HEK293 (cell line): ENCODE results near the gene KCNK7.
A peak's percentile ranks its signal among the peaks of the same experiment; 100 is the strongest.

Experiments used
- ELK4 ChIP-seq: IDR thresholded peaks from 2 replicates; pipeline ENCODE4 v1.6.1; 2011; ENCODE audit warnings: mild to moderate bottlenecking, low read depth, low read length, borderline replicate concordance
- FEZF1 ChIP-seq: fragments of 450-650 bp; formaldehyde crosslinking; IDR thresholded peaks from 2 replicates; pipeline ENCODE4 v1.5.1; 2016; ENCODE audit warnings: missing biosample characterization, missing genetic modification characterization
- GFI1B ChIP-seq: fragments of 450-650 bp; formaldehyde crosslinking; IDR thresholded peaks from 2 replicates; pipeline ENCODE4 v1.5.1; 2016; ENCODE audit warnings: missing biosample characterization, missing genetic modification characterization
- GLIS2 ChIP-seq: fragments of 450-650 bp; formaldehyde crosslinking; IDR thresholded peaks from 2 replicates; pipeline ENCODE4 v1.5.1; 2016; ENCODE audit warnings: missing biosample characterization, missing genetic modification characterization
- HOXA7 ChIP-seq: sonication (generic); formaldehyde crosslinking; IDR thresholded peaks from 2 replicates; pipeline ENCODE4 v1.8.1; 2022; ENCODE audit warnings: missing genetic modification reagents, borderline replicate concordance
- HOXC10 ChIP-seq: sonication (generic); formaldehyde crosslinking; IDR thresholded peaks from 2 replicates; pipeline ENCODE4 v1.8.1; 2023; ENCODE audit warnings: mild to moderate bottlenecking, missing genetic modification reagents
- KLF1 ChIP-seq: fragments of 450-650 bp; formaldehyde crosslinking; IDR thresholded peaks from 2 replicates; pipeline ENCODE4 v1.5.1; 2016; ENCODE audit warnings: missing biosample characterization, missing genetic modification characterization
- KLF16 ChIP-seq: fragments of 450-650 bp; formaldehyde crosslinking; IDR thresholded peaks from 2 replicates; pipeline ENCODE4 v1.5.1; 2017; ENCODE audit warnings: missing biosample characterization, missing genetic modification characterization
- MZF1 ChIP-seq: fragments of 450-650 bp; formaldehyde crosslinking; IDR thresholded peaks from 2 replicates; pipeline ENCODE4 v1.5.1; 2017; ENCODE audit warnings: missing biosample characterization, missing genetic modification characterization, borderline replicate concordance
- SP2 ChIP-seq: fragments of 450-650 bp; formaldehyde crosslinking; IDR thresholded peaks from 2 replicates; pipeline ENCODE4 v1.5.1; 2016; ENCODE audit warnings: missing biosample characterization, missing genetic modification characterization
- TRIM28 ChIP-seq: IDR thresholded peaks from 2 replicates; pipeline ENCODE4 v1.6.1; 2011; ENCODE audit warnings: low read length, control low read depth, borderline replicate concordance
- WT1 ChIP-seq: fragments of 450-650 bp; formaldehyde crosslinking; IDR thresholded peaks from 2 replicates; pipeline ENCODE4 v1.5.1; 2016; ENCODE audit warnings: missing biosample characterization, missing genetic modification characterization
- YY2 ChIP-seq: fragments of 450-650 bp; formaldehyde crosslinking; IDR thresholded peaks from 2 replicates; pipeline ENCODE4 v1.5.1; 2016; ENCODE audit warnings: missing biosample characterization, missing genetic modification characterization
- ZBTB17 ChIP-seq: fragments of 450-650 bp; formaldehyde crosslinking; IDR thresholded peaks from 2 replicates; pipeline ENCODE4 v1.5.1; 2016; ENCODE audit warnings: missing biosample characterization, missing genetic modification characterization
- ZBTB21 ChIP-seq: fragments of 450-650 bp; formaldehyde crosslinking; IDR thresholded peaks from 2 replicates; pipeline ENCODE4 v1.5.1; 2017; ENCODE audit warnings: missing biosample characterization, missing genetic modification characterization
- ZFHX2 ChIP-seq: fragments of 450-650 bp; formaldehyde crosslinking; conservative IDR thresholded peaks from 2 replicates; pipeline ENCODE4 v1.5.1; 2016; ENCODE audit warnings: missing biosample characterization, missing genetic modification characterization
- ZFP3 ChIP-seq: fragments of 450-650 bp; formaldehyde crosslinking; IDR thresholded peaks from 2 replicates; pipeline ENCODE4 v1.5.1; 2016; ENCODE audit warnings: low read depth, missing biosample characterization, missing genetic modification characterization
- ZFP37 ChIP-seq: fragments of 450-650 bp; formaldehyde crosslinking; IDR thresholded peaks from 2 replicates; pipeline ENCODE4 v1.5.1; 2016; ENCODE audit warnings: missing biosample characterization, missing genetic modification characterization
- ZFP41 ChIP-seq: fragments of 450-650 bp; formaldehyde crosslinking; IDR thresholded peaks from 2 replicates; pipeline ENCODE4 v1.5.1; 2016; ENCODE audit warnings: missing biosample characterization, missing genetic modification characterization, borderline replicate concordance
- ZIC2 ChIP-seq: fragments of 450-650 bp; formaldehyde crosslinking; IDR thresholded peaks from 2 replicates; pipeline ENCODE4 v1.5.1; 2016; ENCODE audit warnings: missing biosample characterization, missing genetic modification characterization
- ZNF114 ChIP-seq: fragments of 450-650 bp; formaldehyde crosslinking; IDR thresholded peaks from 2 replicates; pipeline ENCODE4 v1.5.0; 2017; ENCODE audit warnings: missing biosample characterization, missing genetic modification characterization
- ZNF169 ChIP-seq: fragments of 450-650 bp; formaldehyde crosslinking; IDR thresholded peaks from 2 replicates; pipeline ENCODE4 v1.5.1; 2016; ENCODE audit warnings: missing biosample characterization, missing genetic modification characterization
- ZNF175 ChIP-seq: fragments of 450-650 bp; formaldehyde crosslinking; IDR thresholded peaks from 2 replicates; pipeline ENCODE4 v1.5.1; 2016; ENCODE audit warnings: missing biosample characterization, missing genetic modification characterization
- ZNF184 ChIP-seq: fragments of 450-650 bp; IDR thresholded peaks from 2 replicates; pipeline ENCODE4 v1.5.1; 2018; ENCODE audit warnings: missing biosample characterization, mild to moderate bottlenecking, missing genetic modification characterization
- ZNF202 ChIP-seq: fragments of 450-650 bp; formaldehyde crosslinking; IDR thresholded peaks from 2 replicates; pipeline ENCODE4 v1.5.1; 2016; ENCODE audit warnings: missing biosample characterization, missing genetic modification characterization, borderline replicate concordance
- ZNF311 ChIP-seq: fragments of 450-650 bp; formaldehyde crosslinking; IDR thresholded peaks from 2 replicates; pipeline ENCODE4 v1.5.1; 2017; ENCODE audit warnings: missing biosample characterization, missing genetic modification characterization, borderline replicate concordance
- ZNF335 ChIP-seq: fragments of 450-650 bp; formaldehyde crosslinking; conservative IDR thresholded peaks from 2 replicates; pipeline ENCODE4 v1.5.1; 2016; ENCODE audit warnings: missing biosample characterization, missing genetic modification characterization
- ZNF350 ChIP-seq: fragments of 450-650 bp; formaldehyde crosslinking; IDR thresholded peaks from 2 replicates; pipeline ENCODE4 v1.5.0; 2017; ENCODE audit warnings: missing biosample characterization, mild to moderate bottlenecking, missing genetic modification characterization
- ZNF404 ChIP-seq: fragments of 450-650 bp; formaldehyde crosslinking; IDR thresholded peaks from 2 replicates; pipeline ENCODE4 v1.5.1; 2017; ENCODE audit warnings: missing biosample characterization, missing genetic modification characterization
- ZSCAN18 ChIP-seq: fragments of 450-650 bp; formaldehyde crosslinking; IDR thresholded peaks from 2 replicates; pipeline ENCODE4 v1.5.1; 2016; ENCODE audit warnings: missing biosample characterization, missing genetic modification characterization
- TF ChIP-seq, protein P1 (sequence below): fragments of 450-650 bp; formaldehyde crosslinking; IDR thresholded peaks from 2 replicates; pipeline ENCODE4 v1.5.1; 2017; ENCODE audit warnings: missing biosample characterization, missing genetic modification characterization
- TF ChIP-seq, protein P2 (sequence below): fragments of 450-650 bp; formaldehyde crosslinking; IDR thresholded peaks from 2 replicates; pipeline ENCODE4 v1.5.1; 2016; ENCODE audit warnings: missing biosample characterization, missing genetic modification characterization, borderline replicate concordance

KCNK7 gene

GRCh38 chr11:65560555-65561418, 34.8 kb downstream of the KCNK7 start (continued):
- TF ChIP-seq MZF1 (tag by site-specific recombination), result no peak
- TF ChIP-seq GLIS2, result peak; percentile 20; the same call in 1 of the 2 replicates
- peak; percentile 39 for TF ChIP-seq ZFHX2 (tag by site-specific recombination)
- TF ChIP-seq ZIC2 (tag by site-specific recombination), result peak; percentile 75
- no peak for TF ChIP-seq ZNF114
- no peak for TF ChIP-seq ZFP41 (tag by site-specific recombination)
- no peak for TF ChIP-seq ZFP37 (tag by site-specific recombination)
- TF ChIP-seq ZBTB21 (tag by site-specific recombination), result no peak
- TF ChIP-seq ZSCAN18 (tag by site-specific recombination), result no peak
- TF ChIP-seq KLF1 (tag by site-specific recombination), result no peak
- no peak for TF ChIP-seq ZNF350
- peak; percentile 55 for TF ChIP-seq ZNF335 (tag by site-specific recombination)
- TF ChIP-seq HOXA7 (CRISPR knock-in tag), result no peak
- no peak for TF ChIP-seq ZNF404 (tag by site-specific recombination)
- TF ChIP-seq YY2, result no peak
- TF ChIP-seq, protein P1, sequence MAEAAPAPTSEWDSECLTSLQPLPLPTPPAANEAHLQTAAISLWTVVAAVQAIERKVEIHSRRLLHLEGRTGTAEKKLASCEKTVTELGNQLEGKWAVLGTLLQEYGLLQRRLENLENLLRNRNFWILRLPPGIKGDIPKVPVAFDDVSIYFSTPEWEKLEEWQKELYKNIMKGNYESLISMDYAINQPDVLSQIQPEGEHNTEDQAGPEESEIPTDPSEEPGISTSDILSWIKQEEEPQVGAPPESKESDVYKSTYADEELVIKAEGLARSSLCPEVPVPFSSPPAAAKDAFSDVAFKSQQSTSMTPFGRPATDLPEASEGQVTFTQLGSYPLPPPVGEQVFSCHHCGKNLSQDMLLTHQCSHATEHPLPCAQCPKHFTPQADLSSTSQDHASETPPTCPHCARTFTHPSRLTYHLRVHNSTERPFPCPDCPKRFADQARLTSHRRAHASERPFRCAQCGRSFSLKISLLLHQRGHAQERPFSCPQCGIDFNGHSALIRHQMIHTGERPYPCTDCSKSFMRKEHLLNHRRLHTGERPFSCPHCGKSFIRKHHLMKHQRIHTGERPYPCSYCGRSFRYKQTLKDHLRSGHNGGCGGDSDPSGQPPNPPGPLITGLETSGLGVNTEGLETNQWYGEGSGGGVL (tag by site-specific recombination), result no peak
- peak; percentile 31 for TF ChIP-seq SP2 (tag by site-specific recombination)
- no peak for TF ChIP-seq ZNF202 (tag by site-specific recombination)
- TF ChIP-seq WT1 (tag by site-specific recombination), result no peak
- TF ChIP-seq, protein P2, sequence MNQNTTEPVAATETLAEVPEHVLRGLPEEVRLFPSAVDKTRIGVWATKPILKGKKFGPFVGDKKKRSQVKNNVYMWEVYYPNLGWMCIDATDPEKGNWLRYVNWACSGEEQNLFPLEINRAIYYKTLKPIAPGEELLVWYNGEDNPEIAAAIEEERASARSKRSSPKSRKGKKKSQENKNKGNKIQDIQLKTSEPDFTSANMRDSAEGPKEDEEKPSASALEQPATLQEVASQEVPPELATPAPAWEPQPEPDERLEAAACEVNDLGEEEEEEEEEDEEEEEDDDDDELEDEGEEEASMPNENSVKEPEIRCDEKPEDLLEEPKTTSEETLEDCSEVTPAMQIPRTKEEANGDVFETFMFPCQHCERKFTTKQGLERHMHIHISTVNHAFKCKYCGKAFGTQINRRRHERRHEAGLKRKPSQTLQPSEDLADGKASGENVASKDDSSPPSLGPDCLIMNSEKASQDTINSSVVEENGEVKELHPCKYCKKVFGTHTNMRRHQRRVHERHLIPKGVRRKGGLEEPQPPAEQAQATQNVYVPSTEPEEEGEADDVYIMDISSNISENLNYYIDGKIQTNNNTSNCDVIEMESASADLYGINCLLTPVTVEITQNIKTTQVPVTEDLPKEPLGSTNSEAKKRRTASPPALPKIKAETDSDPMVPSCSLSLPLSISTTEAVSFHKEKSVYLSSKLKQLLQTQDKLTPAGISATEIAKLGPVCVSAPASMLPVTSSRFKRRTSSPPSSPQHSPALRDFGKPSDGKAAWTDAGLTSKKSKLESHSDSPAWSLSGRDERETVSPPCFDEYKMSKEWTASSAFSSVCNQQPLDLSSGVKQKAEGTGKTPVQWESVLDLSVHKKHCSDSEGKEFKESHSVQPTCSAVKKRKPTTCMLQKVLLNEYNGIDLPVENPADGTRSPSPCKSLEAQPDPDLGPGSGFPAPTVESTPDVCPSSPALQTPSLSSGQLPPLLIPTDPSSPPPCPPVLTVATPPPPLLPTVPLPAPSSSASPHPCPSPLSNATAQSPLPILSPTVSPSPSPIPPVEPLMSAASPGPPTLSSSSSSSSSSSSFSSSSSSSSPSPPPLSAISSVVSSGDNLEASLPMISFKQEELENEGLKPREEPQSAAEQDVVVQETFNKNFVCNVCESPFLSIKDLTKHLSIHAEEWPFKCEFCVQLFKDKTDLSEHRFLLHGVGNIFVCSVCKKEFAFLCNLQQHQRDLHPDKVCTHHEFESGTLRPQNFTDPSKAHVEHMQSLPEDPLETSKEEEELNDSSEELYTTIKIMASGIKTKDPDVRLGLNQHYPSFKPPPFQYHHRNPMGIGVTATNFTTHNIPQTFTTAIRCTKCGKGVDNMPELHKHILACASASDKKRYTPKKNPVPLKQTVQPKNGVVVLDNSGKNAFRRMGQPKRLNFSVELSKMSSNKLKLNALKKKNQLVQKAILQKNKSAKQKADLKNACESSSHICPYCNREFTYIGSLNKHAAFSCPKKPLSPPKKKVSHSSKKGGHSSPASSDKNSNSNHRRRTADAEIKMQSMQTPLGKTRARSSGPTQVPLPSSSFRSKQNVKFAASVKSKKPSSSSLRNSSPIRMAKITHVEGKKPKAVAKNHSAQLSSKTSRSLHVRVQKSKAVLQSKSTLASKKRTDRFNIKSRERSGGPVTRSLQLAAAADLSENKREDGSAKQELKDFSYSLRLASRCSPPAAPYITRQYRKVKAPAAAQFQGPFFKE (tag by site-specific recombination), result no peak
- no peak for TF ChIP-seq ZNF311 (tag by site-specific recombination)
- peak; percentile 79 for TF ChIP-seq ZBTB17 (tag by site-specific recombination)
- TF ChIP-seq ZFP3 (tag by site-specific recombination), result no peak
- TF ChIP-seq ELK4, result no peak
- no peak for TF ChIP-seq KLF16 (tag by site-specific recombination)
- no peak for TF ChIP-seq ZNF169 (tag by site-specific recombination)
- TF ChIP-seq TRIM28, result no peak
- TF ChIP-seq ZNF184 (tag by site-specific recombination), result no peak
- no peak for TF ChIP-seq HOXC10 (CRISPR knock-in tag)
- no peak for TF ChIP-seq GFI1B (tag by site-specific recombination)
- TF ChIP-seq FEZF1 (tag by site-specific recombination), result peak; percentile 71
- no peak for TF ChIP-seq ZNF175 (tag by site-specific recombination)
